Esophagus muscularis mucosa (tissue), 4 donors: ENCODE data around the gene OTOG. TPM values are rescaled to one million over a fixed set of nuclear protein-coding genes. Genes with fewer than 3 reads are reported as not detected.

Source experiments
- DNase-seq: peaks from one replicate; pipeline ENCODE4 v3.0.0-alpha.2; 2017; ENCODE audit errors: extremely low spot score
- H3K27ac ChIP-seq, 4 donors: fragments of 200-600 bp; sonication (generic); replicated peaks in 1 of 4; 1 replicate in 3 of 4; 2 replicates in 1 of 4; pipeline ENCODE4 v1.5.1; 2016 to 2019; ENCODE audit warnings: mild to moderate bottlenecking in 1 of 4
- H3K27me3 ChIP-seq, 4 donors: fragments of 200-600 bp; sonication (generic); one replicate each; pipeline versions ENCODE4 v1.5.1 to v1.6.0; 2016 to 2019
- H3K36me3 ChIP-seq, 4 donors: fragments of 200-600 bp; sonication (generic); one replicate each; pipeline ENCODE4 v1.5.1; 2016 to 2019
- H3K4me1 ChIP-seq, 4 donors: fragments of 200-600 bp; sonication (generic); one replicate each; pipeline ENCODE4 v1.5.1; 2016 to 2019
- H3K4me3 ChIP-seq, 4 donors: fragments of 200-600 bp; sonication (generic); 1 replicate in 2 of 4; 2 replicates in 2 of 4; pipeline ENCODE4 v1.5.1; 2016 to 2019; ENCODE audit warnings: mild to moderate bottlenecking in 4 of 4, moderate library complexity in 1 of 4
- H3K9me3 ChIP-seq, 4 donors: fragments of 200-600 bp; sonication (generic); 1 replicate in 3 of 4; 2 replicates in 1 of 4; pipeline ENCODE4 v1.5.1; 2016 to 2019
- EP300 ChIP-seq: sonication (generic); formaldehyde crosslinking; IDR thresholded peaks from one replicate; pipeline ENCODE4 v1.6.1; 2017; ENCODE audit warnings: antibody characterized with exemption
- POLR2A ChIP-seq: fragments of 450-650 bp; IDR thresholded peaks from one replicate; pipeline ENCODE4 v1.6.1; 2017; ENCODE audit warnings: antibody characterized with exemption, moderate library complexity, mild to moderate bottlenecking, low read depth
- POLR2AphosphoS5 ChIP-seq, 2 donors: sonication (generic); formaldehyde crosslinking; IDR thresholded peaks; one replicate each; pipeline ENCODE4 v1.6.1; 2017; ENCODE audit warnings: antibody characterized with exemption in 2 of 2
- WGBS: methylation state at CpG from one replicate; pipeline ENCODE4 v1.1.5; 2018; 5-methylcytosine and 5-hydroxymethylcytosine counted together
- intact Hi-C: fragments of 100-400 bp; cut with DNase I; formaldehyde crosslinking; loops from one replicate; pipeline ENCODE4 v1.15.1; 2023
- total RNA-seq, 4 donors: library from RNA; depleted of rRNA; stranded (reverse); fragments of >200 nt; gene quantifications; one replicate each; pipeline versions ENCODE4 v1.1.0 to v1.2.1, GENCODE V29; 2016
- TF ChIP-seq, protein P1 (sequence below), 3 experiments: fragments of 200-600 bp in 2 of 3; fragments of 450-650 bp in 1 of 3; sonication (generic) in 2 of 3; IDR thresholded peaks; one replicate each; pipeline ENCODE4 v1.5.1; 2017 to 2019; ENCODE audit warnings: antibody characterized with exemption in 3 of 3, mild to moderate bottlenecking in 2 of 3, moderate library complexity in 1 of 3

The OTOG gene
- total RNA-seq, 4 donors from 2014 or later: not detected

DNA sequence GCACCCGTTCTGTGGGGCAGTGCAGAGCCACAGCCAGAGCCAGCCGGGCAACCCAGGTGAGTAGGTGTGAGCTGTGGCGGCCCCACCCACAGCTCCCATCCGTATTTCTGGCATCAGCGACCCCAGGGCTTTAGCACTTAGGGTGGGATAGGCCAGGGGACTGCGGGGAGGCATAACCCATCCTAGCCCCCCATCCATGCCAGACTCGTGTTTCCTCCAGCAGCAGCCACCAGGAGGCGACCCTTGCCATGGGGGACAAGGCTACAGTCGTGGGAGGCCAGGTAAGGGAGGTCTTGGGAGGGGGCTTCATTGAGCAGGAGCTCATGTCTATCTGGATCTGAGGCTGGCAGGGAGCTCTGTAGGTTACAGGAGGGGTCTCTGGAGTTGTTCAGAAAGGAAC lies 873 bp downstream of the OTOG start:
- no peaks in the 10 kb centered on the region for H3K36me3 ChIP-seq

DNA sequence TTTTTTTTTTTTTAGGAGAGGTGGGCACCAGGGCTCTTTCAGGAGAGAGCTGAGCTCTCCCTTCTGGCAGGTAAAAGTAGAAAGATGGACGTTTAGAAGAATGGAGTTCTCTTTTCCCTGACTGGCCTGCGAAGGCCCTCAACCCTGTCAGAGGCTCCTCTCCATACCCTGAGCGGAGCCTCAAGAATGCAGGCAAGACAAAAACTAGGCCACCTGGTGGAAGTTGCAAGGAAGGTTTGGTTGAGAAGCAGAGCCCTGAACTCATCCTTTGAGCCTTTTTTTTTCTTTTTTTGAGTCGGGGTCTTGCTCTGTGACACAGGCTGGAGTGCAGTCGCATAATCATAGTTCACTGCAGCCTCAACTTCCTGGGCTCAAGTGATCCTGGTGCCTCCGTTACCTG lies 1.4 kb downstream of the OTOG start:
- Histone ChIP-seq H3K9me3 (no peaks in the 10 kb centered on the region), H3K4me3 (no peak overlapping the region), H3K27ac (no peak overlapping the region), H3K36me3 (no peaks in the 10 kb centered on the region), H3K4me1 (peaks cover 3 to 9% (median 8%) of the 10 kb centered on the region in 4 donors), H3K27me3 (peaks cover 0 to 83% (median 8%) of the 10 kb centered on the region in 4 donors)
- TF ChIP-seq, protein P1, sequence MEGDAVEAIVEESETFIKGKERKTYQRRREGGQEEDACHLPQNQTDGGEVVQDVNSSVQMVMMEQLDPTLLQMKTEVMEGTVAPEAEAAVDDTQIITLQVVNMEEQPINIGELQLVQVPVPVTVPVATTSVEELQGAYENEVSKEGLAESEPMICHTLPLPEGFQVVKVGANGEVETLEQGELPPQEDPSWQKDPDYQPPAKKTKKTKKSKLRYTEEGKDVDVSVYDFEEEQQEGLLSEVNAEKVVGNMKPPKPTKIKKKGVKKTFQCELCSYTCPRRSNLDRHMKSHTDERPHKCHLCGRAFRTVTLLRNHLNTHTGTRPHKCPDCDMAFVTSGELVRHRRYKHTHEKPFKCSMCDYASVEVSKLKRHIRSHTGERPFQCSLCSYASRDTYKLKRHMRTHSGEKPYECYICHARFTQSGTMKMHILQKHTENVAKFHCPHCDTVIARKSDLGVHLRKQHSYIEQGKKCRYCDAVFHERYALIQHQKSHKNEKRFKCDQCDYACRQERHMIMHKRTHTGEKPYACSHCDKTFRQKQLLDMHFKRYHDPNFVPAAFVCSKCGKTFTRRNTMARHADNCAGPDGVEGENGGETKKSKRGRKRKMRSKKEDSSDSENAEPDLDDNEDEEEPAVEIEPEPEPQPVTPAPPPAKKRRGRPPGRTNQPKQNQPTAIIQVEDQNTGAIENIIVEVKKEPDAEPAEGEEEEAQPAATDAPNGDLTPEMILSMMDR (IDR thresholded peaks at IDR 0.05): no peak
- no peak for TF ChIP-seq POLR2A
- TF ChIP-seq POLR2AphosphoS5 (IDR thresholded peaks at IDR 0.05): no peak
- TF ChIP-seq EP300: no peak
- intact Hi-C loops: no loop called here
- WGBS: 75% methylated on average over 6 of the region's 6 CpGs
- no peak for DNase-seq

More for the DNA sequence above, 873 bp downstream of the OTOG start:
- no peak for TF ChIP-seq POLR2A
- no peak for TF ChIP-seq EP300
- TF ChIP-seq POLR2AphosphoS5 (IDR thresholded peaks at IDR 0.05): no peak
- TF ChIP-seq, protein P1 (IDR thresholded peaks at IDR 0.05): no peak
- Histone ChIP-seq H3K4me1 (peaks cover 3 to 9% (median 8%) of the 10 kb centered on the region in 4 donors), H3K27ac (no peak overlapping the region), H3K27me3 (peaks cover 0 to 80% (median 8%) of the 10 kb centered on the region in 4 donors), H3K9me3 (no peaks in the 10 kb centered on the region), H3K4me3 (no peak overlapping the region)
- intact Hi-C loops: no loop called here
- whole genome bisulfite sequencing: 67% methylated on average over 7 of the region's 9 CpGs
- DNase-seq: no peak

DNA sequence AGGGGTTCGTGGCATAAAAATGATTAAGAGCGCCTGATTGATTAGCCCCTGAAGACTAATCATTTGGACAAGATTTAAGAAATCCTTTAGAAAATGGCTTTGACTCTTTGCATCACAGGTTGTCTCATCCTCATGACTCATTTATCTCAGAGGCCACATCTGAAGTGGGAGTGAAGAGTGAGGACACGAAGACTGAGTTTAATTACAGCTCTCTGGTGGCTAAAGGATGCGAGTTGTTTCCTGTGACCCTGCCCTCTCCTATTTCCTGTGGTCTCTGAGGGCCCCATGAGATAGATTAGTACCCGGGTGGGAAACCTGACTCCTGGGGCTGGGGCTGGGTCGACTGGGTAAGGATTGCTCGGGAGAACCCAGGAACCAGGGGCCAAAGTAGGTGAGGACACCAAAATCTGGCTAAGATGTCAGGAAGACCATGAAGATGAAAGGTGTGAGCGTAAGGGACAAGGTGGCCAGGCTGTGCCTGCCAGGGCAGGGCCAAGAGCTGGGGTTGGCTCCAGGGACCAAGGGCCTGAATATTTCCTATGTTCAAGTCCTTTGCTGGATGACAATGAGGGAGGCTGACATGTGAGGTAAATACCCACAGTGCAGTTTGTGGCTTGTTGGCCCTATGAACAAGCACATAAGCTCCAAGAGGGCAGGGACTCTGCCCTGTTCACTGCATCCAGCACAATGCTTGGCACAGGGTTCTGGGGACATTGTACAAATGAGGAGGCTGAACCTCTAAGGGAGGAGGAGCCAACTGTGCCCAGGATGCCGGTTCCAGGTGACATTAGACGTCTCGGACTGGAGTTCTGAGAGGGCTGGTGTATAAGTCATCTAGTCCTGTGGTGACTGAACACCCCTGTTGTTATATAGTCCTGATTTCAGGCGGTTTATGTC lies 3.6 kb downstream of the OTOG start:
- intact Hi-C loops: no loop called here
- TF ChIP-seq, protein P1 (IDR thresholded peaks at IDR 0.05): no peak
- no peak for TF ChIP-seq POLR2AphosphoS5 (IDR thresholded peaks at IDR 0.05)
- TF ChIP-seq POLR2A: no peak
- no peak for TF ChIP-seq EP300
- H3K4me1 ChIP-seq: no peaks in the 10 kb centered on the region
- H3K9me3 ChIP-seq: no peaks in the 10 kb centered on the region
- H3K36me3 ChIP-seq: no peaks in the 10 kb centered on the region
- no peak for DNase-seq
- 45% methylated on average over 9 of the region's 12 CpGs for WGBS
- peaks cover 0 to 62% (median 8%) of the 10 kb centered on the region in 4 donors for H3K27me3 ChIP-seq
- H3K4me3 ChIP-seq: no peak overlapping the region
- no peak overlapping the region for H3K27ac ChIP-seq

DNA sequence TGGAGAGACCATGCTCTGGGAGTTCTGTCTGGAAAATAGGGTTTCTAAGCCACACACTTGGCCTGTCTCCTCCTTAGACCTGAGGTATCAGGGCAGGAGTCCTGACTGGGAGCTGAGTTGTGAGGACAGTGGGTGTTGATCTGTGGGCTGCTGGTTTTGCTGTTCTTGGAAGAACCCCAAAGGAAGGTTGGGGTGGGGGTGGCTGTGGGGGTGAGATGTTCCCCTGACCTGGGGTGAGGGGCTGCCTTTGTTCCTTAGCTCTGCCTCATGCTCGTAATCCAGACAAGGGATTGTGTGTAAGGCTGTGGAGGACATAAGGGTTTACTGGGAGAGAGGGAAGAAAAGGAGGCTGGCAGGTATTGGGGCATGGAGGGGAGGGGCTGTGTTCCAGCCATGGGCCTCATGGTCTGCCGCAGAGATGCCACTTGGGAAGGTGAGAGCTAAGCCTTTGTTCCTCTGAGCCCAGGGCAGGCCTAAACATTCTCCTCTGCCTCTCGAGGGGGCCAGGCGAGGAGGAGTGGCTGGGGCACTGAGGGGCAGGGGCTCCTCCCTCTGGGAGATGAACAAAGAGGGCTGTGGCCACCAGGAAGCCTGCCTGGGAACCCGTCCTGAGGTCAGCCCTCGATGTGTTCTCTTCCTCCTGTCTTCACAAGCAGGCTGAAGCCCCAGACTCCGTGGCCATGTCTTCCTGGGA lies 4.4 kb downstream of the OTOG start:
- Histone ChIP-seq H3K27me3 (peaks cover 0 to 54% (median 8%) of the 10 kb centered on the region in 4 donors), H3K27ac (no peak overlapping the region), H3K4me3 (no peak overlapping the region), H3K36me3 (no peaks in the 10 kb centered on the region), H3K9me3 (no peaks in the 10 kb centered on the region), H3K4me1 (no peaks in the 10 kb centered on the region)
- TF ChIP-seq POLR2A: no peak
- TF ChIP-seq, protein P1 (IDR thresholded peaks at IDR 0.05): no peak
- no peak for TF ChIP-seq EP300
- TF ChIP-seq POLR2AphosphoS5 (IDR thresholded peaks at IDR 0.05): no peak
- no peak for DNase-seq
- intact Hi-C loops: no loop called here
- WGBS: 62% methylated on average over 5 of the region's 7 CpGs
